NB4 (cell line): ENCODE results near the gene MRTFA.
"Not testable (repeated sequence)": the region's sequence is repeated elsewhere in the genome, so short reads cannot be mapped to it uniquely, and the experiment has no call there.

Source experiments
- CTCF ChIP-seq: IDR thresholded peaks from one replicate; pipeline ENCODE4 v1.5.1; 2012; ENCODE audit warnings: low read depth, low read length
- MAX ChIP-seq: IDR thresholded peaks from 2 replicates; pipeline ENCODE4 v1.6.1; 2011; ENCODE audit warnings: low read depth, low read length

GRCh38 chr22:40625794-40626193 lies 10.7 kb downstream of the MRTFA start:
- not testable (repeated sequence) for TF ChIP-seq CTCF, MAX
